NCI-H345 treated with DMSO at 0.1 percent for 48 hours (cell line): ENCODE results near the gene SOX15.

Experiments used
- DNase-seq: peaks from one replicate; lab custom pipeline; 2025; ENCODE audit not compliant: unreplicated experiment; lab: John Stamatoyannopoulos, UW

SOX15 gene

GRCh38 chr17:7579001-7579833, 10.7 kb downstream of the SOX15 start, which contains the start of gene CD68:
CD68 (plus strand) TSS chr17:7579638; CDS start chr17:7579678, 40 bp downstream.
- no peak for DNase-seq

DNA sequence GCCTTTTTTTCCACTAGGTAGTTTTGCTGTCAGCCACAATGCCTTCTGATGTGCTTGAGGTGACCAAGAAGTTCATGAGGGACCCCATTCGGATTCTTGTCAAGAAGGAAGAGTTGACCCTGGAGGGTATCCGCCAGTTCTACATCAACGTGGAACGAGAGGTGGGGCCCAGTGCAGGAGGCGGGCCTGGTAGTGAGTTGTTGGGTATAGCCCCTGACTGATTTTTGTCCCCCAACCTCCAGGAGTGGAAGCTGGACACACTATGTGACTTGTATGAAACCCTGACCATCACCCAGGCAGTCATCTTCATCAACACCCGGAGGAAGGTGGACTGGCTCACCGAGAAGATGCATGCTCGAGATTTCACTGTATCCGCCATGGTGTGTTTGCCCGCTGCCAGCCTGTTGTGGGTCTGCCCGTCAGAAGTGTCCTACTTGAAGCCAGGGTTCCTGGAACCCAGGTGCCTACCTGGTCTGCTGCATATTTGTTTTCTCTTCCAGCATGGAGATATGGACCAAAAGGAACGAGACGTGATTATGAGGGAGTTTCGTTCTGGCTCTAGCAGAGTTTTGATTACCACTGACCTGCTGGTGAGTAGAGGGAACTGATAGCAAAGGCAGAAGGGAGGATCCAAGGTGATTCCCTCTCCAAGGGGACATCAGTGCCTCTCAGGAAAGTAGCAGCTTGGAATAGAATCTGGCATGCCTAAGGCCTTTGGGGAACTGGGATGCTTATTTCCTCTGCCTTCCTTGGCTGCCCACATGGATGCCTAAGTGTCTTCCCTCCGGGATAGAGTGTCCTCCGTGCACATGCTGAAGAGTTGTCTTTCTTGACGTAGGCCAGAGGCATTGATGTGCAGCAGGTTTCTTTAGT, 12.3 kb downstream of the SOX15 start:
- no peak for DNase-seq

DNA sequence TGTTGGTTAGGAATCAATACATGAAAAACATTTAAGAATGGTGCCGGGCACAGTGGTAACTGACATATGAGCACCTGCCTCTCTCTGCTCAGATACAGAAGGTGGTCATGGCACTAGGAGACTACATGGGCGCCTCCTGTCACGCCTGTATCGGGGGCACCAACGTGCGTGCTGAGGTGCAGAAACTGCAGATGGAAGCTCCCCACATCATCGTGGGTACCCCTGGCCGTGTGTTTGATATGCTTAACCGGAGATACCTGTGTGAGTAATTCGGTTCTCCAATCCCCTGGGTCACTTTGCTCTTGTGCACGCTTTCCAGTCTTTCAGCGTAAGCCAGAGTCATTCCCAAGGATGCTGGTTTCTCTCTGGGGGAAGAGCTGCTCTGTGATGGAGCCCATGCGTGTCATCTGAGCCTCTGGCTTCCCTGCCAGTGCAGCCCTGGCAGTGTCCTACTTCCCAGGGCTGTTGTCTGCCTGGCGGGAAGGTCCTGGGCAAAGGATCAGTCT, 13.4 kb downstream of the SOX15 start:
- DNase-seq = no peak

- no peak for DNase-seq
These were observed 13.9 kb downstream of the SOX15 start for GRCh38 chr17:7575959-7576358.

GRCh38 chr17:7575481-7575883, 14.4 kb downstream of the SOX15 start:
- DNase-seq = no peak

DNA sequence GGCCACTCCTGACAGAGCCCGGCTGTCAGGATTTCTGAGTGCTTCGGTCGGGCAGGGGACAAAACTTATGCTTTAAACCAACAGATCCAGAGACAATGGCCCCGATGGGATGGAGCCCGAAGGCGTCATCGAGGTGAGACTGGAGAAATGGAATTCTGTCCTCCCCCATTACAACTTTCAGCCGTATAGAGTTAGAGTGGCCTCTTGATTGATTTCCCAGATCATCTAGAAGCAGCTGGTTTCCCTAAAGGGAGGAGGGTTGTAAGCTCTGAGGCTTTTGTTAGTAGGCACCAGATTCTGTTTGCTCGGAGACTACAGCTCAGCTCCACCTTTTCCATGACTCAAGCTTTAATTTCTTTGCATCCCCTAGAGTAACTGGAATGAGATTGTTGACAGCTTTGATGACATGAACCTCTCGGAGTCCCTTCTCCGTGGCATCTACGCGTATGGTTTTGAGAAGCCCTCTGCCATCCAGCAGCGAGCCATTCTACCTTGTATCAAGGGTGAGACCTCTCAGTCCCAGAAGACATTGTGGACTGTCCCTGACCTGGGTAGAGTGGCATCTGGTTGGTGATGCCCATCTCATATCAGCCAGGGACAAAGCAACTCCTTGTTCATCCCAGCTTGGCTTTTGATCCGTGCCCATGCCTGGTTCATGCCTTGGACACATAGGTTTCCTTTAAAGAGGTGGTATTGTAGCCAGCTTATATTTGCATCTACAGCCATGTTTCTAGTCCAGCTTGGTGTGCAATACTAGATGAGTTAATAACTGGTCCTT, 15.5 kb downstream of the SOX15 start:
- DNase-seq = no peak

DNA sequence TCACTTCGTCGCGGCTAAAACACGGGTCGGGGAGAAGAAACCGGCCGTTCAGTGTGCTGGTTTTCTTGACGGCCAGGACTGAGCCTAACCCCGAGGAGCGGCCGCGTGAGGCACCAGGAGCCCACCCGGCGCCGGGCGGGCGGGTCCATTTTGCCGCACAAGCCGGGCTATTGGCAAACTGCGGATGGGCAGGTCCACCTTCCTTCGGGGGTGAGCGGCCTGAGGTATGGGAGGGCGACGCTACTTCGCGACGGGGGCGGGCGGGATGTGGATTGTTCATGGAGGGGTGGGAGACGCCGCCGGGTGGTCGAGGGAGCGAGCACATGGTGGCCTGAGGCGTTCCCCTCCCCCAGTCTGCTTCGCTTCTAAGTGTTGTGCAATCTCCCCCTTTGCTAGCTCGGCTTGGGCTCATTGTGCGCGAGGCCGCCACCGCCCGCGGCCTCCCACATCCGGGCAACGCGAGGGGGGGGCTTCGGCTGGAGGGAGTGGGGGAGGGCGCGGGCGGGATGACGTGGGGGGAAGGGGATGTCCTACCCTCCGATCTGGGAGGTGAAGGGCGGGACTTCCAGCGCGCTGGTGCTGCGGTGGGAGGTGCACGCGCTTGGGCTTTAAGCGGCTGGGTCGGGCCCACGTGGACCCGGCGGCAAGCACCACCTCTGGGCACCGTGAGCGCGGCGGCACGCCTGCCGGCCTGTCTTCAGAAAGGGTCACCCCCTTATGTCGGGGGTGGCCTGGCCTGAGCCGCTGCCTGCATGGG, 16.4 kb downstream of the SOX15 start:
- peak; percentile 22 for DNase-seq

DNA sequence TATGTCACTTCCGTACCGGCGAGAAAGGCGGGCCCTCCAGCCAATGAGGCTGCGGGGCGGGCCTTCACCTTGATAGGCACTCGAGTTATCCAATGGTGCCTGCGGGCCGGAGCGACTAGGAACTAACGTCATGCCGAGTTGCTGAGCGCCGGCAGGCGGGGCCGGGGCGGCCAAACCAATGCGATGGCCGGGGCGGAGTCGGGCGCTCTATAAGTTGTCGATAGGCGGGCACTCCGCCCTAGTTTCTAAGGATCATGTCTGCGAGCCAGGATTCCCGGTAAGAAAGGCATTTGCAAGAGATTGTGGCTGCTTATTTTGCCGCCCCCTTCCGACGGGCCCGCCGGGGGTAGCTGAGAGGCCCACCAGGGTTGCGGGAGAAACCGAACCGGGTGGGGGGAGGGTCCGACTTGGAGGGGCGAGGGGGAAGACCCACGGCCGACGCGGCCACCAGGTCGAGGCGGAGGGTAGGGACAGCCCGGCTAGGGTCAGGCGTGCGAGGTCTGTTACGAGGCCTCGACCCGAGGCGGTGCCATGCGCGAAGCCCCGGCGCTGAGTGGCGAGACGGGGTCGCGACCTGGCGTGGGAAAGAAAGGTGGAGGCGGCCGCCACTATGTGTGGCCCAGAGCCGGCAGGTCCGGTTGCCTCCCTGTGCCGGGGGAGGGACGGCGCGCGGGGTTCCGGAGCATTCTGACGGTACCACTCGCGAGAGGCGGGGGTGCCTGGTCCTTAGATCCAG, 17.1 kb downstream of the SOX15 start:
- peak; percentile 90 for DNase-seq

DNA sequence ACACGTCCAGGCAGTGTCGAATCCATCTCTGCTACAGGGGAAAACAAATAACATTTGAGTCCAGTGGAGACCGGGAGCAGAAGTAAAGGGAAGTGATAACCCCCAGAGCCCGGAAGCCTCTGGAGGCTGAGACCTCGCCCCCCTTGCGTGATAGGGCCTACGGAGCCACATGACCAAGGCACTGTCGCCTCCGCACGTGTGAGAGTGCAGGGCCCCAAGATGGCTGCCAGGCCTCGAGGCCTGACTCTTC, 17.6 kb downstream of the SOX15 start:
- no peak for DNase-seq

GRCh38 chr17:7570351-7570750, 19.5 kb downstream of the SOX15 start:
- no peak for DNase-seq

- no peak for DNase-seq
These were observed 20.3 kb downstream of the SOX15 start for GRCh38 chr17:7569571-7569970.

- no peak for DNase-seq
These were observed 26.6 kb downstream of the SOX15 start for GRCh38 chr17:7563115-7563869.

DNA sequence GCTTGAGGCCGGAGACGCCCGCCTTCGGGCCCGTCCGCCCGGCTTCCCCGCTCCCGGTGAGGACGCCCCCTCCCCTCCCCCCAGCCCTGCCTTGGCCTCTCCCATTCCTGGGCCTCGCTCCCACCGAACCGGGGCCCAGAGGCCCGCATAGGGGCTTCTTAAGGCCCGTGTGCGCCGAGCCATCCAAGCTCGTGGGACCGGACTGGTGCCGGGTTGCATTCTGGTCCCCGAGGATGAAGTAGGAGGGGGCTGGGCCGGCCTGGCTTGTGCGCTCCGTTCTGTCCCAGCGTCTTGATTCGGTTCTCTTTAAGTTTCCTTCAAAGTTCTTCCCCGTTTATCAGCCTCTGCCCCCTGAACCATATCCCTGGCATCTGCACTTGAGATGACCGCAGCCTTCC, 27.7 kb downstream of the SOX15 start:
- DNase-seq = no peak

DNA sequence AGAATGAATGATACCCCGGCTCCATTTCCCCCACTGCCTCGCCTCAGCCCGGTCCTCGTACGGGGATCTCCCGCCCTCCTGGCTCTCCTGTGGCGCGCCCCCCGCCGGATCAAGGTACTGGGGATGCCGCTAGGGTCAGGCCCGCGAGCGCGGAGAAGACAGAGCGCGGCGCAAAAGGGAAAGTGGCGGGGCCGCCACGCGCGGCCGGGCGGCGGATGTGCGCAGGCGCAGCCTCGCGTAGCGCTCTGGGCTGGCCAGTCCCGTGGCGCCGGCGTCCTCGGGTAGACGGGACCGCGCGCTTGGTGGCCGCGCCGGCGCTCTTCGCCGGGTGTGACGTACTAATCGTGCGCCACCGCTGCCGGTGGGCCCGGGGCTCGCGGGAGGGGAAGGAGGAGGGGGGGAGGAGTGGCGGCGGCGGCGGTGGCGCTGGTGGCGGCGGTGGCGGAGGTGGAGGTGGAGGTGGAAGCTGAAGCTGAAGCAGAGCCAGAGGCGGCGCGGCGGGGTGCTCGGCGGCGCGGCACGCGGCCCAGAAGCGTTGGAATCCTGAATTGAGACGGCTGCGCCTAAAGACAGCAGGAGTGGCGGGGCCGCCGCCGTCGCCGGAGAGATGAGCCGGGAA, 28.2 kb downstream of the SOX15 start, which contains the start of gene SENP3:
SENP3 (plus strand) TSS at position 331 of the 619 bp plus-strand sequence. CDS start 1,158 bp downstream, outside the sequence.
- peak; percentile 42 for DNase-seq

GRCh38 chr17:7561028-7561575, 28.8 kb downstream of the SOX15 start:
- peak; percentile 55 for DNase-seq

DNA sequence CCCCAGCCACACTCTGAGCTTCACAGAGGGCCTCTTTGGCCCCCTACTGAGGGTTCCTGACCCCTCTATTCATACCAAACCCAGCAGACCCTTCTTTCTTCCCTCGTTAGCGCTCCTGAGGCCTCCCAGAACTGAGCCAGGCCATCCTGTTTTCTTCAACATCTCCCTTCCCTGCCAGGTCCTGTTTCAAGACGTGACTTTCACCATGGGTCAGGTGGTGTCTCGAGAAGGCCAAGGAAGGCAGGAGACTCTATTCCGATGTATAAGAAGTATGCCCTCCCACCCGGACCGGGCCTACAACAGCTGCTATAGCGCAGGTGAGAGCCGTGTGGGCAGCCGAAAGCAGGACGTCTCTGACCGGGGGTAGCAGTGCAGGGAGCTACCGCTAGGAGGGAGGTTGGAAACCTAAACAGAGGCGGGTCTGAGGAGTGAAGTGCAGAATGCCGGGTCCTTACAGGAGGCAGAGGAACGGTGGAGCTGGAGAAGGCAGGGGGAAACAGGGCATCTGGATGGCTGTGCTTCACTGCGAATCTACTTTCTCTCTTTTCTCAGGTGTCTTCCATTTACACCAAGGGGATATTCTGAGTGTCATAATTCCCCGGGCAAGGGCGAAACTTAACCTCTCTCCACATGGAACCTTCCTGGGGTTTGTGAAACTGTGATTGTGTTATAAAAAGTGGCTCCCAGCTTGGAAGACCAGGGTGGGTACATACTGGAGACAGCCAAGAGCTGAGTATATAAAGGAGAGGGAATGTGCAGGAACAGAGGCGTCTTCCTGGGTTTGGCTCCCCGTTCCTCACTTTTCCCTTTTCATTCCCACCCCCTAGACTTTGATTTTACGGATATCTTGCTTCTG, 29.5 kb downstream of the SOX15 start:
- no peak for DNase-seq
